ENCODE measurements around the gene KCTD11.

Gene KCTD11

GRCh38 chr17:7325031-7325528, 26.9 kb upstream of the KCTD11 start:
- no peak for TF ChIP-seq CTCF (conservative IDR thresholded peaks at IDR 0.05)
- H3K27ac ChIP-seq = no peak overlapping the region

GRCh38 chr17:7326186-7326585, 25.8 kb upstream of the KCTD11 start:
- H3K27ac ChIP-seq = no peak overlapping the region
- no peak for TF ChIP-seq CTCF (conservative IDR thresholded peaks at IDR 0.05)

GRCh38 chr17:7327056-7327455, 24.9 kb upstream of the KCTD11 start:
- H3K27ac ChIP-seq = no peak overlapping the region
- no peak for TF ChIP-seq CTCF (conservative IDR thresholded peaks at IDR 0.05)

GRCh38 chr17:7327501-7327900, 24.5 kb upstream of the KCTD11 start:
- no peak overlapping the region for H3K27ac ChIP-seq
- no peak for TF ChIP-seq CTCF (conservative IDR thresholded peaks at IDR 0.05)

- H3K27ac ChIP-seq = peak overlapping the region; percentile 74; the same call in 1 of the 2 replicates
- TF ChIP-seq CTCF (conservative IDR thresholded peaks at IDR 0.05) = no peak
Measured at GRCh38 chr17:7328009-7328408, 24.0 kb upstream of the KCTD11 start.

GRCh38 chr17:7328840-7329373, 23.1 kb upstream of the KCTD11 start, which contains the start of gene NEURL4:
TSS of gene NEURL4 (minus strand) at chr17:7329335. CDS start at chr17:7329312, 23 bp downstream.
- peak within 1 kb of the TSS; percentile 74 for H3K27ac ChIP-seq

GRCh38 chr17:7329374-7329996, 22.5 kb upstream of the KCTD11 start:
- peak overlapping the region; percentile 74 for H3K27ac ChIP-seq
- TF ChIP-seq CTCF (conservative IDR thresholded peaks at IDR 0.05) = no peak

More at GRCh38 chr17:7328840-7329373, 23.1 kb upstream of the KCTD11 start, which contains the start of gene NEURL4:
- TF ChIP-seq CTCF (conservative IDR thresholded peaks at IDR 0.05) = no peak
